ENCODE data around the gene REXO4.

The REXO4 gene

DNA sequence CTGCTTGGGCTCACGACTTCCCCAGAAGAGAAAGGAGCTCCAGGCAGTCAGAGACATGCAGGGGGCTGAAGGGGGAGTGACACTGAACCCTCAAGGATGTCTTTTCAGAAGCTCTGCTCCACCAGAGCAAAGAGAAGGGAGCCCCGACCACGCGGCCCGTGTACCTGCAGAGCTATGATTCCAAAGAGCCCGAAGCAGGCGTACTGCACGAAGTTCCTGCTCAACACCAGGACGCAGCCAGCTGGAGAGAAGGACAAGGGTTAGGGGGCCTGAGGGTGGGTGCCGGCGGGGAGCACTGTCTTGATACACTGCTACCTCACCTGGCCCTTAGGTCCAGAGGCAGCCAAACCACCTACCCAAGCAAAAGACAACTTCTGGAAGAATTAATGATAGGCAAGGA lies 51.4 kb downstream of the REXO4 start:
- no peak for FAIRE-seq

DNA sequence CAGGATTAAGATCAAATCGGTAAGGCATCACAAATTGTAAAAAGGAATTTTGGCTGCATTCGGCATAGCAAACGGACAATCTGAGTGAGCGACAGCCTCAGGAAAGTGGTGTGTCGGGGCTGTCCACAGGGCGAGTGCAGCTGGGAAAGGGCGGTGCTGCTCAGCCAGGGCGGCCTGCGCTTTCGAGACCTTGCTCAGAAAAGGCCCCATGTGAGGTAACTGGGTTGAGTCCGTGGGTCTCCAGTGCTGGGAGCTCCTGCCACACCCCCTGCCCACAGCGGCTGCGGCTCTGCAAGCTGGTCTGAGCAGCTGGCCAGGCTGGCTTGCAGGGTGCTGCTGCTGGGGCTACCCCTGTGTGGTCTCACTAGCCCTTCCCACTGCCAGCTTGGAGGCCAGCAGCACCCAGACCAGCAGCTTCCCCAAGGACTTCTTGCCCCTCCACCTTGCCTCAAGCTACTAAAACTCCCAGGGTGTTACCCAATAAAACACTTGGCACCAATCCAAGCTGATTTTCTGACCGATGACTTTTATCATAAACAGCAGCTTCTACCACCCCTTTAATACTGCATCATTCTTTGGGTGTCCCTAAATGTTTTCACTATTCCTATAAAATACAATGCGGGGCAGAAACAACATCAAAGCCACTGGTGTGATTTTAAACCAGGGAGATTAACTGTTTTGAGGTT lies 55.3 kb downstream of the REXO4 start:
- no peak for FAIRE-seq

DNA sequence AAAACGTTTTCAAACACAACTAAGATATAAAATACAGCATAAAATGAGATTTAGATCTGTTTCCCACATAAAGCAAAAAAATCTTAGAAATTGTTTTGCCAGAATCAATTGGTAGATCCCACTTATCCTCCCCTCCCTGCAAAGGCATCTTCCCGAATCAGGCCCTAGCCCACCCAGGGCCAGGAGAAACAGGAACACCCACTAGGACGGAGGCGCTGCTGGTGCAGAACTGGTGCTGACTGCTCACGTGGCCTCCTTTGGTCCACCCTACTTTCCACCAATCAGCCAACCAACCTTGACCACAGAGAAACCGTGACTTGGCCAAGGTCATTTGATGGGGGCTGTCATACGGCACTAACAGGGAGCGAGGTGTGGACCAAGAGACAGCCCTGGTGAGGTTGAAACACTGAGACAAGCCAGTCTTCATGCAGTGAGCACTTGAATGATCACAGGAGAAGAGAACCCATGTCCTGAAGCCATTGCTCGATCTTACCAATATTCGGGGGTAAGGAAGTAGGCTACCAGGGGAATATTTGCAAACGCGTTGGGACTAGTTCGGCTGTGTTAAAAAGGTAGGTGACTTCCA lies 56.2 kb downstream of the REXO4 start:
- FAIRE-seq = no peak

DNA sequence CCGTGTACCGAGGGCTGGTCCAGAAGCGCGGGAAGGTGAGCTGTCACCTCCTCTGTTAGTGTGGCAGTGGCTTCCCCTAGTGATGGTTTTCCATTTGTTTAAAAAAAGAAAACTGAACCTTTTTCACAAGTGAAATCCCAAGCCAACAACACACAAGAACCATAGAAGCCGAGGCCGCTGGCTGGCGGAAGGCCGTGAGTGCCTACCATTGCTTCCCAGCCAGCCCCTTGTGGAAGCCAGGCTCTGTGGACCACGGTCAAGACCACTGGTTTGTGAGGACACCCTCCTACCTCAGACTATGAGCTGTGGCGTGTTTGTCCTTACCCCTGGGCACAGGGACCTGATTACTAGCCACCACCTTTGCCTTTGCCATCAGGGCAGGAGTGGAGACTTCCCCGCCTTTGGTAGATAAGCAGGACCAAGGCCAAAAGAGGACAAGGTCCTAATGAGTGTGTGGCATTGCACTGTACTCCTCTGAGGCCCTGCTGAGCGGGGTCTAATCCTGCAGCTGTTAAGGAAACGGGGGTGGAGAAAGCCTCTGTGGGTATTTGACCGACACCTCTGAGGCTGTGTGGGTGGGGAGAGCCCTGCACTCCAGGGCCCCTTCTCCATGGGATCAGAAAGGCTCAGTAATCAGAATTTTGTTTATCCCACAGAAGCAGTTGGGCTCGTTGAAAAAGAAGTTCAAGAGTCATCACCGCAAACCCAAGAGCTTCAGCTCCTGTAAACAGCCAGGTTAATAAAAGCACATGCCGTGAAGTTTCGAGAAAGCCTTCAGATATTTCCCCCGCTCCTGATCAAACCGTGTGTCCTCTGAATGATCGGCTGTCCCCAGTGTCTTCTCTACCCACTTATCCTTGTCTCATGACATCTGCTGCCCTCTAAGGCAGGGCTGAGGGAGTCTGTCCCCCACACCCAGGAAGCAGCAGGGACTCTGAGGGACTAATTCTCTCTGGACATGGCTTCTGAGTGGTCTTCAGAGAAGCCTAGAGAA lies 57.1 kb downstream of the REXO4 start:
- no peak for FAIRE-seq

DNA sequence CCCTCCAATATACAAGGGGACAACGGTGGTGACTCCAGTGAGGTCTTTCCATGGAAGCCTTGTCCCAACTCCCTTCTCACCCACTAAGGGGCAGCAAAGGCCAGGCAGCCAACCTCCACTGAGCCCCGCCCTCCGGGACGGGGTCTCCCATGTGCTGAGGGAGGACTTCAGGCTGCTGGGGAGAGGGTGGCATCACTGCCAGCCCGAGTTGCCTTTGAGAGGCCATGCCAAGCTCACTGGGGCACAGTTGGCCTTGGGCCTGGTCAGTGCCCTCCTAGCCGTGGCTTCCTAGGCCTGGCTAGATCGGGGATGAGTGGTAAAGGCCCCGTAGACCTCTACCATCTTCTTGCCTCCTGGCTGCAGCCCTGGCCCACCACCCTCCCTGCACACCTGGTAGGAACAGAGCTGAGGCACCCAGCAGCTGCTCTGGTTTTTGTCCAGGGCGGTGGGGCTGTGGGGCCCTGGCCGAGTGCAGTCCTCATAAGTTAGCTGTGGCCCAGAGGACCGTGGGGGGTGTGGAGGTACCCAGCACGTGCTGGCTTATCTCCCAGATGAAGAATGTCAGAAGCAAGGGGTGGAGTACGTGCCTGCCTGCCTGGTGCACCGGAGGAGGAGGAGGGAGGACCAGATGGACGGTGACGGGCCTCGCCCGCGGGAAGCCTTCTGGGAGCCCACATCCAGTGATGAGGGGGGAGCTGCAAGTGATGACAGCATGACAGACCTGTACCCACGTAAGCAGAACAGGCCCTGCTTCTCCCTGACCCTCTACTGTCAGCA lies 58.2 kb downstream of the REXO4 start:
- no peak for FAIRE-seq

DNA sequence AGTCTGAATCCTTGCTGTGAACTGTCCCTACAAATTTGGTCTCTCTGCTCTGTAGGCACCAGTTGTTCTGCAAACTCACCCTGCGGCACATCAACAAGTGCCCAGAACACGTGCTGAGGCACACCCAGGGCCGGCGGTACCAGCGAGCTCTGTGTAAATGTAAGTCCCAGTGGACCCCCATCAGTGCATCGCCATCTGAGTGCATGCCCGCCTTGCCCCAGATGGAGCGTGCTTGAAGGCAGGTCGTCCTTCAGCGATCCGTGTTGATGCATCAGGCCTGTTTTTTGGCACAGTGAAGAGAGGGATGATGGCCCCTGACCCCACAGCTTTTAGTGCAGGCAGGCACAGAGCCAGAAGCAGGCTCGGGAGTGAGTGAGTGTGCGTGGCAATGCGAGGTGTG lies 60.2 kb downstream of the REXO4 start:
- FAIRE-seq = no peak

DNA sequence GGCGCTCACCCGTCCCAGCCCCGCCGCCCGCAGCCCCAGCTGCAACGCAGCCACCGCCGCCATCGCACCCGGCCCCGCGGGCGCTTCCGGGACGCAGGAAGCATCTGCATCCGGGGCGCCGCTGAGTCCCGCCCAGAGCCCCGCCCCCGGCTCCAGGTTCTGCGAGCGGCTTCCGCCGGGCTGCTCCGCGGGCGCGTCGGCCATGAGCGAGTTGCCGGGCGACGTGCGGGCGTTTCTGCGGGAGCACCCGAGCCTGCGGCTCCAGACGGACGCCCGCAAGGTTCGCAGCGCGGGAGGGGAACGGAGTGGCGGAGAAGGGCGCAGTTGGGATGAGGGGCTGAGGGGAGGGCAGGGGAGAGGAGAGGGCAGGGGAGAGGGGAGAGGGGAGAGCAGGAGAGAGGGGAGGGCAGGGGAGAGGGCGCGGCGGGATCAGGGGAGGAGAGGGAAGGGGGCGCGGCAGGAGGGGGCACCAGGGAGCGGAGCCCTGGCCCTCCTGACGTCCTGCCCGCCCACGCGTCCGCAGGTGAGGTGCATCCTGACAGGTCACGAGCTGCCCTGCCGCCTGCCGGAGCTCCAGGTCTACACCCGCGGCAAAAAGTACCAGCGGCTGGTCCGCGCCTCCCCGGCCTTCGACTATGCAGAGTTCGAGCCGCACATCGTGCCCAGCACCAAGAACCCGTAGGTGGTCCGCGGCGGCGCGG lies 61.3 kb downstream of the REXO4 start, which contains the start of the genes SURF1 and SURF2:
TSS of gene SURF1 (minus strand) at position 97 of the 701 bp plus-strand sequence. CDS start at position 63, 34 bp downstream.
TSS of gene SURF2 (plus strand) at position 160 of the 701 bp plus-strand sequence. CDS start at position 203, 43 bp downstream.
- FAIRE-seq = no peak

Measured in A204.1 (cell line).